B cell (primary cell): ENCODE measurements around the gene ZNF747.

Experiments
- EZH2 ChIP-seq: IDR thresholded peaks from 2 replicates; pipeline ENCODE4 v1.6.1; 2012; ENCODE audit warnings: borderline replicate concordance, low read depth, mild to moderate bottlenecking, moderate library complexity, low read length; ENCODE audit not compliant: insufficient read depth, poor library complexity, severe bottlenecking
- TF ChIP-seq, protein P1 (sequence below): fragments of 200-600 bp; IDR thresholded peaks from one replicate; pipeline ENCODE4 v1.8.0; 2022; ENCODE audit warnings: antibody characterized with exemption, mild to moderate bottlenecking

DNA sequence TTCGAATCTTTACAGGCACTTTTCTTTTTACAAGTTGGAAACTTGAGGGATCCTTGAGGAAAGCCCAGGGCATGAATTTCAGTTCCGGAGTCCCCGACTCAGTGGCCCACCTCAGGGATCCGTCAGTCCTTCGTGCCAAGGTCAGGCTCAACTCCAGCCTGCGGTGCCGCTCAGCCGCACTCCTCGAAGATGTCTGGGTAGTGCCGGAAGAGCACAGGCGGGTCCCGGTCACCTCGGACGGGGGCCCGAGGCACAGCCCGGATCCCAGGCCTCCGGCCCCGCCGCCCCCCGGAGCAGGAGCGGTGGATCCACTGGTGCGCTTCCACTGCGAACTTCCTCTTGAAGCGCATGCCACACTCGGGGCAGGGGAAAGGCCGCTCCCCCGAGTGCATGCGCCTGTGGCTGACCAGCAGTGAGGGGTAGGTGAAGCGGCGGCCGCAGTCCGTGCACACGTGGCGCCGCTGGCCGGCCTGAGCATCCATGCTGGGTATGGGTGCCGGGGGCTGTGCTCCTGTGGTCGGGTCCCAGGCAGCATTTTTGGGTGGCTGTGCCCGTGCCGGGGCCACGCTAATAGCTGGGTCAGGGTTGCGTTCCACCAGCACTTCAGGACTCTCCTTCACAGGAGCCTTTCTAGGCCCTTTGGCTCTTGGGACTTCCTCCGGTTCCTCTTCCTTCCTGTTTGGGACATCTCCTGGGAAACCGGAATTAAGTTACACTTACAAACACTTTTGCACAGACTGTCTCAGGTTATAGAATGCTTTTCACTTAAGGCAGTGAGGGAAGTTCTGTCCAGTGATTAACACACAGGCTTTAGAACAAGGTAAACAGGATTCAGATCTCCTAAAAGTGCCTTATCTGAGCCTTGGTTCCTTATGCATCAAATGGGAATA lies 35.3 kb upstream of the ZNF747 start:
- TF ChIP-seq, protein P1, sequence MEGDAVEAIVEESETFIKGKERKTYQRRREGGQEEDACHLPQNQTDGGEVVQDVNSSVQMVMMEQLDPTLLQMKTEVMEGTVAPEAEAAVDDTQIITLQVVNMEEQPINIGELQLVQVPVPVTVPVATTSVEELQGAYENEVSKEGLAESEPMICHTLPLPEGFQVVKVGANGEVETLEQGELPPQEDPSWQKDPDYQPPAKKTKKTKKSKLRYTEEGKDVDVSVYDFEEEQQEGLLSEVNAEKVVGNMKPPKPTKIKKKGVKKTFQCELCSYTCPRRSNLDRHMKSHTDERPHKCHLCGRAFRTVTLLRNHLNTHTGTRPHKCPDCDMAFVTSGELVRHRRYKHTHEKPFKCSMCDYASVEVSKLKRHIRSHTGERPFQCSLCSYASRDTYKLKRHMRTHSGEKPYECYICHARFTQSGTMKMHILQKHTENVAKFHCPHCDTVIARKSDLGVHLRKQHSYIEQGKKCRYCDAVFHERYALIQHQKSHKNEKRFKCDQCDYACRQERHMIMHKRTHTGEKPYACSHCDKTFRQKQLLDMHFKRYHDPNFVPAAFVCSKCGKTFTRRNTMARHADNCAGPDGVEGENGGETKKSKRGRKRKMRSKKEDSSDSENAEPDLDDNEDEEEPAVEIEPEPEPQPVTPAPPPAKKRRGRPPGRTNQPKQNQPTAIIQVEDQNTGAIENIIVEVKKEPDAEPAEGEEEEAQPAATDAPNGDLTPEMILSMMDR: no peak
- no peak for TF ChIP-seq EZH2
